HCT116 (cell line): Measurements from ENCODE around the gene ZC3H12C. TPM values are rescaled to one million over a fixed set of nuclear protein-coding genes. Genes with fewer than 3 reads are reported as not detected.

ENCODE experiments used
- ATAC-seq: fragments of 200-7000 bp; cut with Tn5 transposase; 2 replicates; pipeline ENCODE4 v1.9.1; 2020; ENCODE audit warnings: mild to moderate bottlenecking, moderate library complexity
- BruUV-seq: library from RNA; stranded (reverse); fragments of 400-500 nt; replicated peaks from 2 replicates; lab custom pipeline; 2021; lab: Mats Ljungman, UMichigan
- CTCF ChIA-PET: fragments of 300-600 bp; sonication (Branson Sonifier 250); formaldehyde crosslinking; loops from one replicate; lab custom pipeline; 2021; ENCODE audit warnings: antibody characterized with exemption; lab: Charles Lee
- POLR2A ChIA-PET: fragments of 300-600, 350-600 bp; sonication (Branson Sonifier 250); formaldehyde crosslinking; loops from one replicate; lab custom pipeline; 2021; ENCODE audit warnings: antibody characterized with exemption; lab: Charles Lee
- RAD21 ChIA-PET, 2 experiments: fragments of 300-600 bp; sonication (Branson Sonifier 250); formaldehyde crosslinking; loops; one replicate each; lab custom pipeline; 2023; ENCODE audit warnings: low total read pairs in 2 of 2; ENCODE audit not compliant: uncharacterized antibody in 2 of 2, unreplicated experiment in 2 of 2, low non-redundant PET in 1 of 2; lab: Charles Lee
- DNase-seq: peaks from one replicate; pipeline ENCODE4 v3.0.0-alpha.2; 2010; ENCODE audit warnings: low read depth, low spot score
- H2AFZ ChIP-seq: fragments of 200-600 bp; shearing (Covaris generic), sonication (generic); 2 replicates; pipeline ENCODE4 v1.6.1; 2017; ENCODE audit warnings: low read depth, mixed run types, mixed read lengths, antibody characterized with exemption, low read length; ENCODE audit not compliant: poor library complexity, severe bottlenecking
- H3K27ac ChIP-seq: 2 replicates; pipeline ENCODE4 v1.5.1; 2012; ENCODE audit warnings: low read depth, low read length
- H3K27me3 ChIP-seq: fragments of 200-600 bp; sonication (generic); 2 replicates; pipeline ENCODE4 v1.6.1; 2016; ENCODE audit warnings: mixed run types, low read length, mixed read lengths; ENCODE audit not compliant: insufficient read depth
- H3K36me3 ChIP-seq, 2 experiments: fragments of 200-500 bp in 1 of 2; fragments of 200-600 bp in 1 of 2; sonication (Bioruptor generic) in 1 of 2; sonication (generic) in 1 of 2; 2 replicates each; pipeline versions ENCODE4 v1.5.1 to v1.6.1; 2014 to 2016; ENCODE audit warnings: low read length in 2 of 2, inconsistent platforms in 1 of 2, mixed read lengths in 1 of 2, mixed run types in 1 of 2; ENCODE audit not compliant: insufficient read depth in 2 of 2, control insufficient read depth in 1 of 2
- H3K4me1 ChIP-seq, 2 experiments: fragments of 200-600 bp in 1 of 2; sonication (generic) in 1 of 2; 2 replicates each; pipeline versions ENCODE4 v1.5.1 to v1.6.1; 2012 to 2017; ENCODE audit warnings: low read length in 2 of 2, inconsistent platforms in 1 of 2, mild to moderate bottlenecking in 1 of 2, mixed read lengths in 1 of 2, mixed run types in 1 of 2, moderate library complexity in 1 of 2; ENCODE audit not compliant: insufficient read depth in 2 of 2, control insufficient read depth in 1 of 2
- H3K4me2 ChIP-seq: fragments of 200-600 bp; sonication (generic); 2 replicates; pipeline ENCODE4 v1.6.1; 2017; ENCODE audit warnings: mixed run types, low read length, mixed read lengths
- H3K4me3 ChIP-seq, 2 experiments: fragments of 200-600 bp in 1 of 2; sonication (generic) in 1 of 2; replicated peaks in 1 of 2; 2 replicates each; pipeline ENCODE4 v1.5.1; 2011 to 2016; ENCODE audit warnings: low read length in 2 of 2, control low read depth in 1 of 2, low read depth in 1 of 2, mild to moderate bottlenecking in 1 of 2, mixed read lengths in 1 of 2, mixed run types in 1 of 2
- H3K79me2 ChIP-seq: fragments of 200-600 bp; sonication (generic); 2 replicates; pipeline ENCODE4 v1.6.1; 2017; ENCODE audit warnings: mild to moderate bottlenecking, mixed run types, low read length, moderate library complexity, mixed read lengths; ENCODE audit not compliant: insufficient read depth
- H3K9ac ChIP-seq: fragments of 200-600 bp; sonication (generic); 2 replicates; pipeline ENCODE4 v1.6.1; 2016; ENCODE audit warnings: low read length, mixed read lengths
- H3K9me2 ChIP-seq: fragments of 200-600 bp; sonication (generic), shearing (Covaris generic); 2 replicates; pipeline ENCODE4 v1.6.1; 2017; ENCODE audit warnings: mixed run types, mild to moderate bottlenecking, moderate library complexity; ENCODE audit not compliant: insufficient read depth
- H3K9me3 ChIP-seq, 2 experiments: fragments of 200-500 bp in 1 of 2; fragments of 200-600 bp in 1 of 2; sonication (Bioruptor generic) in 1 of 2; sonication (generic) in 1 of 2; 2 replicates each; pipeline ENCODE4 v1.6.1; 2014 to 2017; ENCODE audit warnings: low read length in 2 of 2, mixed read lengths in 2 of 2, inconsistent platforms in 1 of 2, low read depth in 1 of 2, mild to moderate bottlenecking in 1 of 2, mixed run types in 1 of 2, moderate library complexity in 1 of 2; ENCODE audit not compliant: control insufficient read depth in 1 of 2, insufficient read depth in 1 of 2
- H4K20me1 ChIP-seq: fragments of 200-600 bp; sonication (generic), shearing (Covaris generic); 2 replicates; pipeline ENCODE4 v1.6.1; 2017; ENCODE audit warnings: mixed run types, mild to moderate bottlenecking, moderate library complexity; ENCODE audit not compliant: insufficient read depth
- CEBPB ChIP-seq: IDR thresholded peaks from 2 replicates; pipeline ENCODE4 v1.6.1; 2012; ENCODE audit warnings: low read depth
- FOSL1 ChIP-seq: IDR thresholded peaks from 2 replicates; pipeline ENCODE4 v1.6.1; 2012; ENCODE audit warnings: low read depth
- POLR2A ChIP-seq: IDR thresholded peaks from 2 replicates; pipeline ENCODE4 v1.7.0; 2011; ENCODE audit warnings: borderline replicate concordance; ENCODE audit not compliant: insufficient read depth, insufficient read length; ENCODE audit errors: extremely low read depth
- TCF7L2 ChIP-seq: IDR thresholded peaks from 2 replicates; pipeline ENCODE4 v1.7.0; 2011; ENCODE audit warnings: borderline replicate concordance, inconsistent platforms; ENCODE audit not compliant: insufficient read depth, insufficient read length; ENCODE audit errors: extremely low read depth
- YY1 ChIP-seq: IDR thresholded peaks from 2 replicates; pipeline ENCODE4 v1.6.1; 2011; ENCODE audit warnings: low read length, low read depth, moderate library complexity, mild to moderate bottlenecking; ENCODE audit not compliant: insufficient replicate concordance; ENCODE audit errors: extremely low read depth
- intact Hi-C: fragments of 100-400 bp; cut with micrococcal nuclease; formaldehyde crosslinking; loops from 2 replicates; pipeline ENCODE4 v1.10.0; 2022
- total RNA-seq: library from RNA; stranded (reverse); gene quantifications from one replicate; pipeline ENCODE4 v1.2.1, GENCODE V29; 2021; ENCODE audit not compliant: unreplicated experiment
- TF ChIP-seq, protein P1 (sequence below): IDR thresholded peaks from 2 replicates; pipeline ENCODE4 v1.6.1; 2011; ENCODE audit warnings: mild to moderate bottlenecking, low read length, moderate library complexity; ENCODE audit not compliant: insufficient replicate concordance; ENCODE audit errors: extremely low read depth
- TF ChIP-seq, protein P2 (sequence below), 3 experiments: fragments of 200-600 bp in 1 of 3; sonication (generic) in 1 of 3; IDR thresholded peaks in 2 of 3; conservative IDR thresholded peaks in 1 of 3; 2 replicates each; pipeline ENCODE4 v1.5.1; 2012 to 2017; ENCODE audit warnings: low read depth in 2 of 3, low read length in 2 of 3, antibody characterized with exemption in 1 of 3, borderline replicate concordance in 1 of 3, control low read depth in 1 of 3, mild to moderate bottlenecking in 1 of 3, mixed read lengths in 1 of 3, mixed run types in 1 of 3, moderate library complexity in 1 of 3; ENCODE audit not compliant: insufficient read depth in 1 of 3
- TF ChIP-seq, protein P3 (sequence below): IDR thresholded peaks from 2 replicates; pipeline ENCODE4 v1.6.1; 2012

ZC3H12C gene
- total RNA-seq, 1 experiment from 2014 or later, result 10.2 TPM

- Histone ChIP-seq H3K27ac (no peak overlapping the region), H3K9ac (no peak overlapping the region), H4K20me1 (peaks cover 5% of the 10 kb centered on the region; the same call in 1 of the 2 replicates), H3K9me3 (no peaks in the 10 kb centered on the region), H3K4me2 (no peak overlapping the region), H3K27me3 (no peaks in the 10 kb centered on the region), H3K36me3 (no peaks in the 10 kb centered on the region), H3K79me2 (peaks cover 30% of the 10 kb centered on the region), H3K9me2 (no peaks in the 10 kb centered on the region), H3K4me1 (no peaks in the 10 kb centered on the region; a peak in 1 of 4 replicates), H3K4me3 (no peak overlapping the region), H2AFZ (no peak overlapping the region)
- DNase-seq, result no peak
- ChIA-PET POLR2A (no interaction called here), RAD21 (no interaction called here), CTCF (no interaction called here)
- BruUV-seq, result no TSS peak
- TF ChIP-seq, protein P1, sequence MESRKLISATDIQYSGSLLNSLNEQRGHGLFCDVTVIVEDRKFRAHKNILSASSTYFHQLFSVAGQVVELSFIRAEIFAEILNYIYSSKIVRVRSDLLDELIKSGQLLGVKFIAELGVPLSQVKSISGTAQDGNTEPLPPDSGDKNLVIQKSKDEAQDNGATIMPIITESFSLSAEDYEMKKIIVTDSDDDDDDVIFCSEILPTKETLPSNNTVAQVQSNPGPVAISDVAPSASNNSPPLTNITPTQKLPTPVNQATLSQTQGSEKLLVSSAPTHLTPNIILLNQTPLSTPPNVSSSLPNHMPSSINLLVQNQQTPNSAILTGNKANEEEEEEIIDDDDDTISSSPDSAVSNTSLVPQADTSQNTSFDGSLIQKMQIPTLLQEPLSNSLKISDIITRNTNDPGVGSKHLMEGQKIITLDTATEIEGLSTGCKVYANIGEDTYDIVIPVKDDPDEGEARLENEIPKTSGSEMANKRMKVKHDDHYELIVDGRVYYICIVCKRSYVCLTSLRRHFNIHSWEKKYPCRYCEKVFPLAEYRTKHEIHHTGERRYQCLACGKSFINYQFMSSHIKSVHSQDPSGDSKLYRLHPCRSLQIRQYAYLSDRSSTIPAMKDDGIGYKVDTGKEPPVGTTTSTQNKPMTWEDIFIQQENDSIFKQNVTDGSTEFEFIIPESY, result no peak
- TF ChIP-seq TCF7L2 (no peak), CEBPB (no peak), POLR2A (no peak), FOSL1 (no peak), YY1 (no peak)
- TF ChIP-seq, protein P2, sequence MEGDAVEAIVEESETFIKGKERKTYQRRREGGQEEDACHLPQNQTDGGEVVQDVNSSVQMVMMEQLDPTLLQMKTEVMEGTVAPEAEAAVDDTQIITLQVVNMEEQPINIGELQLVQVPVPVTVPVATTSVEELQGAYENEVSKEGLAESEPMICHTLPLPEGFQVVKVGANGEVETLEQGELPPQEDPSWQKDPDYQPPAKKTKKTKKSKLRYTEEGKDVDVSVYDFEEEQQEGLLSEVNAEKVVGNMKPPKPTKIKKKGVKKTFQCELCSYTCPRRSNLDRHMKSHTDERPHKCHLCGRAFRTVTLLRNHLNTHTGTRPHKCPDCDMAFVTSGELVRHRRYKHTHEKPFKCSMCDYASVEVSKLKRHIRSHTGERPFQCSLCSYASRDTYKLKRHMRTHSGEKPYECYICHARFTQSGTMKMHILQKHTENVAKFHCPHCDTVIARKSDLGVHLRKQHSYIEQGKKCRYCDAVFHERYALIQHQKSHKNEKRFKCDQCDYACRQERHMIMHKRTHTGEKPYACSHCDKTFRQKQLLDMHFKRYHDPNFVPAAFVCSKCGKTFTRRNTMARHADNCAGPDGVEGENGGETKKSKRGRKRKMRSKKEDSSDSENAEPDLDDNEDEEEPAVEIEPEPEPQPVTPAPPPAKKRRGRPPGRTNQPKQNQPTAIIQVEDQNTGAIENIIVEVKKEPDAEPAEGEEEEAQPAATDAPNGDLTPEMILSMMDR (IDR thresholded peaks at IDR 0.05 in 2 of 3, conservative IDR thresholded peaks at IDR 0.05 in 1 of 3; ENCODE audit: borderline replicate concordance in 1 of 3, insufficient read depth in 1 of 3, low read depth in 2 of 3, low read length in 2 of 3), result no peak
- TF ChIP-seq, protein P3, sequence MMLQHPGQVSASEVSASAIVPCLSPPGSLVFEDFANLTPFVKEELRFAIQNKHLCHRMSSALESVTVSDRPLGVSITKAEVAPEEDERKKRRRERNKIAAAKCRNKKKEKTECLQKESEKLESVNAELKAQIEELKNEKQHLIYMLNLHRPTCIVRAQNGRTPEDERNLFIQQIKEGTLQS, result no peak
- intact Hi-C loops, result no loop called here
- ATAC-seq, result no peak
These were observed 40.0 kb downstream of the ZC3H12C start for GRCh38 chr11:110133160-110133559.
